Endothelial cell of umbilical vein (primary cell): ENCODE results near the gene KRT77. TPM values are rescaled to one million over a fixed set of nuclear protein-coding genes. Genes with fewer than 3 reads are reported as not detected.

Experiments used
- BruUV-seq: library from RNA; stranded (reverse); fragments of 400-500 nt; replicated peaks from 2 replicates; lab custom pipeline; 2021; lab: Mats Ljungman, UMichigan
- CTCF ChIA-PET: fragments of 300-600, 350-600 bp; sonication (Branson Sonifier 250); formaldehyde crosslinking; loops from one replicate; lab custom pipeline; 2021; ENCODE audit warnings: antibody characterized with exemption, inconsistent platforms; lab: Charles Lee
- POLR2A ChIA-PET: fragments of 300-600, 350-600 bp; sonication (Branson Sonifier 250); formaldehyde crosslinking; loops from one replicate; lab custom pipeline; 2021; ENCODE audit warnings: antibody characterized with exemption, inconsistent platforms; lab: Charles Lee
- DNase-seq: peaks from one replicate; pipeline ENCODE4 v3.0.0-alpha.2; 2011; ENCODE audit warnings: low read depth, low spot score
- FAIRE-seq: peaks from 2 replicates; lab custom pipeline; 2011; peaks lifted over from hg19 to GRCh38; lab: Jason Lieb, UNC
- H2AFZ ChIP-seq: 2 replicates; pipeline ENCODE4 v1.6.0; 2012; ENCODE audit warnings: low read depth, low read length, control low read depth, inconsistent platforms
- H3K27ac ChIP-seq: 2 replicates; pipeline ENCODE4 v1.5.1; 2011; ENCODE audit warnings: low read depth, mild to moderate bottlenecking, control low read depth, low read length, moderate library complexity; ENCODE audit not compliant: insufficient read depth
- H3K27me3 ChIP-seq, 2 experiments: 2 replicates each; pipeline versions ENCODE4 v1.6.0 to v1.6.1; 2011; ENCODE audit warnings: low read length in 2 of 2, mixed read lengths in 1 of 2; ENCODE audit not compliant: control insufficient read depth in 2 of 2, insufficient read depth in 2 of 2
- H3K36me3 ChIP-seq, 2 experiments: 2 replicates in 1 of 2; 3 replicates in 1 of 2; pipeline ENCODE4 v1.5.1; 2011; ENCODE audit warnings: low read length in 2 of 2, mild to moderate bottlenecking in 1 of 2, moderate library complexity in 1 of 2; ENCODE audit not compliant: control insufficient read depth in 2 of 2, insufficient read depth in 2 of 2; ENCODE audit errors: extremely low read depth in 1 of 2
- H3K4me1 ChIP-seq: 3 replicates; pipeline ENCODE4 v1.5.1; 2011; ENCODE audit warnings: mild to moderate bottlenecking, low read length; ENCODE audit not compliant: control insufficient read depth, insufficient read depth; ENCODE audit errors: extremely low read depth
- H3K4me2 ChIP-seq: 2 replicates; pipeline ENCODE4 v1.6.1; 2011; ENCODE audit warnings: low read length, control low read depth, mixed read lengths; ENCODE audit not compliant: insufficient read depth
- H3K4me3 ChIP-seq, 3 experiments: fragments of 200-600 bp in 1 of 3; sonication (generic), shearing (Covaris generic) in 1 of 3; replicated peaks in 1 of 3; 2 replicates each; pipeline ENCODE4 v1.5.1; 2011 to 2016; ENCODE audit warnings: control low read depth in 3 of 3, low read length in 3 of 3, mild to moderate bottlenecking in 2 of 3, inconsistent platforms in 1 of 3, low read depth in 1 of 3, moderate library complexity in 1 of 3; ENCODE audit not compliant: insufficient read depth in 1 of 3
- H3K79me2 ChIP-seq: 2 replicates; pipeline ENCODE4 v1.6.0; 2012; ENCODE audit warnings: low read length, inconsistent platforms; ENCODE audit not compliant: control insufficient read depth, insufficient read depth
- H3K9ac ChIP-seq: replicated peaks from 2 replicates; pipeline ENCODE3; 2011; ENCODE audit warnings: low read length, control low read depth; ENCODE audit not compliant: insufficient read depth; ENCODE audit errors: extremely low read depth
- H3K9me1 ChIP-seq: replicated peaks from 3 replicates; pipeline ENCODE4 v1.6.0; 2011; ENCODE audit warnings: mild to moderate bottlenecking, low read length; ENCODE audit not compliant: control insufficient read depth, insufficient read depth; ENCODE audit errors: extremely low read depth
- H3K9me3 ChIP-seq: replicated peaks from 2 replicates; pipeline ENCODE4 v1.5.1; 2012; ENCODE audit warnings: low read length, inconsistent platforms; ENCODE audit not compliant: control insufficient read depth, insufficient read depth
- H4K20me1 ChIP-seq: replicated peaks from 2 replicates; pipeline ENCODE3; 2011; ENCODE audit warnings: mild to moderate bottlenecking, low read length; ENCODE audit not compliant: control insufficient read depth, insufficient read depth; ENCODE audit errors: extremely low read depth
- EZH2 ChIP-seq: IDR thresholded peaks from 2 replicates; pipeline ENCODE4 v1.6.1; 2012; ENCODE audit warnings: borderline replicate concordance, low read depth, mild to moderate bottlenecking, moderate library complexity, low read length, inconsistent platforms; ENCODE audit not compliant: severe bottlenecking
- FOS ChIP-seq: IDR thresholded peaks from 2 replicates; pipeline ENCODE4 v1.6.1; 2011; ENCODE audit warnings: mild to moderate bottlenecking, low read length, moderate library complexity, borderline replicate concordance; ENCODE audit not compliant: insufficient read depth
- GATA2 ChIP-seq: IDR thresholded peaks from 2 replicates; pipeline ENCODE4 v1.7.0; 2011; ENCODE audit warnings: low read depth, mild to moderate bottlenecking, moderate library complexity, mixed read lengths, low read length; ENCODE audit not compliant: insufficient read length, insufficient read depth
- JUN ChIP-seq: IDR thresholded peaks from 2 replicates; pipeline ENCODE4 v1.6.1; 2011; ENCODE audit warnings: borderline replicate concordance, low read depth; ENCODE audit not compliant: insufficient read length, insufficient read depth
- MAX ChIP-seq: IDR thresholded peaks from 2 replicates; pipeline ENCODE4 v1.6.1; 2011; ENCODE audit not compliant: insufficient read depth, insufficient read length
- MYC ChIP-seq: IDR thresholded peaks from one replicate; pipeline ENCODE4 v1.6.1; 2011; ENCODE audit warnings: mild to moderate bottlenecking, low read depth, low read length
- POLR2A ChIP-seq: IDR thresholded peaks from 2 replicates; pipeline ENCODE4 v1.6.1; 2012; ENCODE audit warnings: low read depth, mild to moderate bottlenecking, control low read depth, low read length
- POLR2AphosphoS5 ChIP-seq: IDR thresholded peaks from 2 replicates; pipeline ENCODE4 v1.6.1; 2012; ENCODE audit warnings: low read depth, mild to moderate bottlenecking, control low read depth, low read length, moderate library complexity; ENCODE audit not compliant: insufficient read depth
- dilution Hi-C: fragments of 300-500 bp; cut with MboI; formaldehyde crosslinking; loops from one replicate; pipeline ENCODE4 v1.15.0; 2019; ENCODE audit warnings: low sequenced_read_pairs; ENCODE audit not compliant: extremely low pct_ligation_motif_present
- intact Hi-C: fragments of 100-400 bp; cut with micrococcal nuclease; formaldehyde crosslinking; loops from one replicate; pipeline ENCODE4 v1.10.0; 2022
- polyA plus RNA-seq, 4 experiments: library from polyadenylated mRNA; depleted of rRNA in 3 of 4; stranded (reverse) in 3 of 4; unstranded in 1 of 4; fragments of >200 nt; gene quantifications; 2 replicates each; pipeline versions ENCODE4 v1.2.1 to v1.2.3, GENCODE V29; 2011 to 2012; ENCODE audit warnings: missing spikeins in 1 of 4
- total RNA-seq: library from RNA; stranded (reverse); gene quantifications from 2 replicates; pipeline ENCODE4 v1.2.3, GENCODE V29; 2021
- TF ChIP-seq, protein P1 (sequence below), 2 donors: IDR thresholded peaks; 1 replicate in 1 of 2; 2 replicates in 1 of 2; pipeline ENCODE4 v1.5.1; 2011; ENCODE audit warnings: low read length in 2 of 2, mild to moderate bottlenecking in 2 of 2, moderate library complexity in 2 of 2, control low read depth in 1 of 2, inconsistent platforms in 1 of 2, low read depth in 1 of 2; ENCODE audit not compliant: insufficient read depth in 1 of 2; ENCODE audit errors: extremely low read depth in 1 of 2

Gene KRT77
- total and polyA plus RNA-seq, 2 donors (not counting 3 experiments of a cell fraction or from before 2014, with no cell fraction given), result not detected

DNA sequence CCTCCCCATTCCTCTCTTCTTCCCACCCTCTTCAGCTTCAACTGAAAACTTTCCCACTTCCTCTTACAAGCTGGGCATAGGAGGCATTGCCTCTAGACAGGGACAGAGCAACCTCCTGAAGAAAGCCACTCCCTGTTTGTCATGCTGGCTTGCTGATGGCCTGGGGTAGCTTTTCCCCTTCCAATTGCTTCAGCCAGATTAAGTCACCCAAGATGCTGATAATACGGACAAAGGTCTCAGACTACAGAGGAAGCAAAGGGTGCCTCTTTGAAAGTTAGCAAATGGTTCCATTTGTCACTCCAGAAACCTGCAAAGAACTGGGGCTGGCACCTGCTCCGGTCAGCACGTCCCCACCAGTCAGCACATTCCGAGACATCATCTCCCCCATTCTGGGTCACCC lies 57.3 kb downstream of the KRT77 start:
- ChIA-PET CTCF (no interaction called here), POLR2A (no interaction called here)
- H3K4me2 ChIP-seq, result no peak overlapping the region
- FAIRE-seq (no peak), DNase-seq (no peak)
- dilution Hi-C loops (no loop called here), intact Hi-C loops (no loop called here)
- H3K4me1 ChIP-seq, result no peaks in the 10 kb centered on the region
- H3K36me3 ChIP-seq, result no peaks in the 10 kb centered on the region
- H3K79me2 ChIP-seq, result no peaks in the 10 kb centered on the region
- H4K20me1 ChIP-seq, result no peaks in the 10 kb centered on the region
- TF ChIP-seq POLR2AphosphoS5 (no peak), MAX (no peak), JUN (no peak), MYC (no peak), EZH2 (no peak), POLR2A (no peak), FOS (no peak), GATA2 (no peak)
- TF ChIP-seq, protein P1, sequence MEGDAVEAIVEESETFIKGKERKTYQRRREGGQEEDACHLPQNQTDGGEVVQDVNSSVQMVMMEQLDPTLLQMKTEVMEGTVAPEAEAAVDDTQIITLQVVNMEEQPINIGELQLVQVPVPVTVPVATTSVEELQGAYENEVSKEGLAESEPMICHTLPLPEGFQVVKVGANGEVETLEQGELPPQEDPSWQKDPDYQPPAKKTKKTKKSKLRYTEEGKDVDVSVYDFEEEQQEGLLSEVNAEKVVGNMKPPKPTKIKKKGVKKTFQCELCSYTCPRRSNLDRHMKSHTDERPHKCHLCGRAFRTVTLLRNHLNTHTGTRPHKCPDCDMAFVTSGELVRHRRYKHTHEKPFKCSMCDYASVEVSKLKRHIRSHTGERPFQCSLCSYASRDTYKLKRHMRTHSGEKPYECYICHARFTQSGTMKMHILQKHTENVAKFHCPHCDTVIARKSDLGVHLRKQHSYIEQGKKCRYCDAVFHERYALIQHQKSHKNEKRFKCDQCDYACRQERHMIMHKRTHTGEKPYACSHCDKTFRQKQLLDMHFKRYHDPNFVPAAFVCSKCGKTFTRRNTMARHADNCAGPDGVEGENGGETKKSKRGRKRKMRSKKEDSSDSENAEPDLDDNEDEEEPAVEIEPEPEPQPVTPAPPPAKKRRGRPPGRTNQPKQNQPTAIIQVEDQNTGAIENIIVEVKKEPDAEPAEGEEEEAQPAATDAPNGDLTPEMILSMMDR (IDR thresholded peaks at IDR 0.05; ENCODE audit: extremely low read depth in 1 of 2, insufficient read depth in 1 of 2, low read depth in 1 of 2, low read length in 2 of 2), result no peak
- H3K9me1 ChIP-seq, result no peaks in the 10 kb centered on the region
- peaks cover 6 to 7% of the 10 kb centered on the region in 2 experiments for H3K27me3 ChIP-seq
- no peak overlapping the region for H2AFZ ChIP-seq
- BruUV-seq, result no TSS peak
- no peak overlapping the region for H3K9ac ChIP-seq
- no peak overlapping the region for H3K27ac ChIP-seq
- H3K9me3 ChIP-seq, result no peaks in the 10 kb centered on the region
- no peak overlapping the region for H3K4me3 ChIP-seq
